GM12878 (cell line): ENCODE results near the gene SLC1A5. TPM values are rescaled to one million over a fixed set of nuclear protein-coding genes. Genes with fewer than 3 reads are reported as not detected.

Experiments
- ATAC-seq: fragments of 200-7000 bp; cut with Tn5 transposase; 3 replicates; pipeline ENCODE4 v1.9.1; 2020; ENCODE audit warnings: mild to moderate bottlenecking, moderate library complexity
- BruUV-seq: library from RNA; stranded (reverse); fragments of 400-500 nt; replicated peaks from 2 replicates; lab custom pipeline; 2021; lab: Mats Ljungman, UMichigan
- CTCF ChIA-PET: fragments of 300-600 bp; sonication (Branson Sonifier 250); formaldehyde crosslinking; extraction: SDS; loops from one replicate; lab custom pipeline; 2021; ENCODE audit warnings: inconsistent platforms; lab: Yijun Ruan, JAX
- POLR2A ChIA-PET: fragments of 350-600 bp; formaldehyde crosslinking; extraction: SDS; loops from one replicate; lab custom pipeline; 2021; ENCODE audit warnings: inconsistent platforms; lab: Charles Lee
- RAD21 ChIA-PET: fragments of 300-600 bp; sonication (Branson Sonifier 250); formaldehyde crosslinking; loops from one replicate; lab custom pipeline; 2023; ENCODE audit warnings: antibody characterized with exemption; ENCODE audit not compliant: unreplicated experiment; lab: Charles Lee
- SMC1A ChIA-PET: fragments of 300-600 bp; sonication (Branson Sonifier 250); formaldehyde crosslinking; loops from one replicate; lab custom pipeline; 2023; ENCODE audit not compliant: unreplicated experiment, uncharacterized antibody; lab: Charles Lee
- DNase-seq: peaks from one replicate; pipeline ENCODE4 v3.0.0-alpha.2; 2011; ENCODE audit warnings: low read depth, low spot score
- FAIRE-seq: peaks from 3 replicates; lab custom pipeline; 2011; peaks lifted over from hg19 to GRCh38; lab: Jason Lieb, UNC
- H2AFZ ChIP-seq: 2 replicates; pipeline ENCODE4 v1.6.0; 2011; ENCODE audit warnings: low read depth, low read length, control low read depth; ENCODE audit not compliant: control insufficient read depth
- H3K27ac ChIP-seq: 2 replicates; pipeline ENCODE4 v1.5.1; 2011; ENCODE audit warnings: control low read depth; ENCODE audit not compliant: control insufficient read depth, insufficient read depth
- H3K27me3 ChIP-seq, 2 experiments: replicated peaks in 1 of 2; 2 replicates each; pipeline versions ENCODE4 v1.6.0 to v1.6.1; 2011; ENCODE audit warnings: low read length in 1 of 2; ENCODE audit not compliant: control insufficient read depth in 2 of 2, insufficient read depth in 2 of 2
- H3K36me3 ChIP-seq, 2 experiments: 2 replicates each; pipeline ENCODE4 v1.5.1; 2011; ENCODE audit warnings: low read length in 1 of 2; ENCODE audit not compliant: control insufficient read depth in 2 of 2, insufficient read depth in 2 of 2
- H3K4me1 ChIP-seq: 2 replicates; pipeline ENCODE4 v1.6.1; 2011; ENCODE audit warnings: mild to moderate bottlenecking, low read length, moderate library complexity, mixed read lengths; ENCODE audit not compliant: control insufficient read depth, insufficient read depth
- H3K4me2 ChIP-seq: 2 replicates; pipeline ENCODE4 v1.6.0; 2011; ENCODE audit warnings: control low read depth; ENCODE audit not compliant: control insufficient read depth, insufficient read depth
- H3K4me3 ChIP-seq: fragments of 200-600 bp; sonication (generic); 2 replicates; pipeline ENCODE4 v1.5.1; 2016
- H3K79me2 ChIP-seq: 2 replicates; pipeline ENCODE4 v1.6.0; 2011; ENCODE audit warnings: low read length; ENCODE audit not compliant: control insufficient read depth, insufficient read depth
- H3K9ac ChIP-seq: 2 replicates; pipeline ENCODE4 v1.8.0; 2011; ENCODE audit warnings: low read length, control low read depth, mixed read lengths; ENCODE audit not compliant: control insufficient read depth, insufficient read depth
- H3K9me3 ChIP-seq: replicated peaks from 3 replicates; pipeline ENCODE4 v1.5.1; 2011; ENCODE audit warnings: mild to moderate bottlenecking, low read length; ENCODE audit not compliant: control insufficient read depth, insufficient read depth
- H4K20me1 ChIP-seq: 2 replicates; pipeline ENCODE4 v1.6.0; 2011; ENCODE audit not compliant: control insufficient read depth, insufficient read depth
- CEBPB ChIP-seq, 2 experiments: fragments of 150-350 bp in 1 of 2; IDR thresholded peaks; 2 replicates each; pipeline ENCODE4 v1.6.1; 2012 to 2014; ENCODE audit warnings: low read depth in 2 of 2, low read length in 2 of 2, borderline replicate concordance in 1 of 2, inconsistent platforms in 1 of 2
- CTCF ChIP-seq, 3 experiments: IDR thresholded peaks in 2 of 3; conservative IDR thresholded peaks in 1 of 3; 2 replicates each; pipeline ENCODE4 v1.5.1; 2011; ENCODE audit warnings: low read depth in 3 of 3, low read length in 3 of 3, mild to moderate bottlenecking in 3 of 3, control low read depth in 2 of 3, moderate library complexity in 2 of 3, inconsistent platforms in 1 of 3, mixed read lengths in 1 of 3; ENCODE audit not compliant: control insufficient read depth in 2 of 3, insufficient read depth in 1 of 3; ENCODE audit errors: extremely low read depth in 1 of 3
- RAD21 ChIP-seq: IDR thresholded peaks from 2 replicates; pipeline ENCODE4 v1.6.1; 2011; ENCODE audit warnings: mild to moderate bottlenecking, low read depth, low read length, moderate library complexity; ENCODE audit not compliant: insufficient read depth
- SMC3 ChIP-seq: IDR thresholded peaks from 2 replicates; pipeline ENCODE4 v1.6.1; 2011; ENCODE audit warnings: low read length, improper control_type of control experiment, borderline replicate concordance
- YY1 ChIP-seq: IDR thresholded peaks from 2 replicates; pipeline ENCODE4 v1.6.1; 2011; ENCODE audit warnings: low read depth, mild to moderate bottlenecking, low read length
- WGBS: methylation state at CpG from one replicate; pipeline ENCODE4 v1.1.6; 2016; ENCODE audit warnings: low lambda C conversion rate; ENCODE audit not compliant: insufficient replicate concordance, insufficient coverage; ENCODE audit errors: missing lambda C conversion rate; 5-methylcytosine and 5-hydroxymethylcytosine counted together
- in situ Hi-C: fragments of 300-500 bp; cut with MboI; formaldehyde crosslinking; loops from 9 replicates; pipeline ENCODE4 v1.14.3; 2018; ENCODE audit warnings: mixed read lengths
- intact Hi-C: fragments of 100-400 bp; cut with micrococcal nuclease; formaldehyde crosslinking; loops from one replicate; pipeline ENCODE4 v1.14.2; 2022; ENCODE audit not compliant: unreplicated experiment
- polyA plus RNA-seq, 11 experiments: library from polyadenylated mRNA; depleted of rRNA in 4 of 11; unstranded in 6 of 11; stranded (reverse) in 5 of 11; fragments of >200 nt; fragmentation: Nextera tagmentation in 4 of 11; fragmentation: Illumina TruSeq in 1 of 11; extraction: Ambion mirVana in 4 of 11; extraction: Trizol in 1 of 11; gene quantifications; 1 replicate in 1 of 11; 2 replicates in 10 of 11; pipeline versions ENCODE4 v1.2.1 to v1.2.3, GENCODE V29; 2011 to 2016; ENCODE audit warnings: inconsistent platforms in 2 of 11, missing spikeins in 2 of 11, low read depth in 1 of 11
- total RNA-seq, 4 experiments: library from RNA; depleted of rRNA in 3 of 4; stranded (reverse); fragments of >200 nt in 3 of 4; fragmentation: Illumina TruSeq in 1 of 4; extraction: Trizol in 1 of 4; gene quantifications; 2 replicates each; pipeline versions ENCODE4 v1.2.1 to v1.2.3, GENCODE V29; 2013 to 2021

The SLC1A5 gene
- total and polyA plus RNA-seq, 10 of the 15 experiments (the other 5 are each of a cell fraction or from before 2014, with no cell fraction given): 9.1 to 129 (median 60.9) TPM

GRCh38 chr19:46748325-46749109, 39.9 kb downstream of the SLC1A5 start:
- FAIRE-seq (no peak), DNase-seq (no peak), ATAC-seq (peak; percentile 45)
- no peak overlapping the region for H3K27ac ChIP-seq
- H3K9ac ChIP-seq: no peak overlapping the region
- no TSS peak for BruUV-seq
- H3K4me1 ChIP-seq: peaks cover 12% of the 10 kb centered on the region
- ChIA-PET POLR2A (interaction anchor here (0.6 kb wide), 1 partner anchor 112 kb away, joined by 4 read pairs; no protein-coding TSS in a partner anchor), SMC1A (no interaction called here), RAD21 (interaction anchor here (0.8 to 1.0 kb wide), 2 partner anchors 43 to 45 kb away, joined by 3 to 4 read pairs; no protein-coding TSS in a partner anchor), CTCF (interaction anchor here (0.5 to 8.9 kb wide), 17 partner anchors 9 to 265 kb away, joined by 3 to 134 read pairs (median 4); partner anchors contain the start of genes DACT3 and SLC1A5)
- no peak overlapping the region for H2AFZ ChIP-seq
- H3K4me2 ChIP-seq: no peak overlapping the region
- 61% methylated on average over 21 of the region's 21 CpGs for WGBS
- in situ Hi-C loops (no loop called here), intact Hi-C loops (no loop called here)
- H3K36me3 ChIP-seq: no peaks in the 10 kb centered on the region
- H3K79me2 ChIP-seq: peaks cover 33% of the 10 kb centered on the region
- no peak overlapping the region for H3K4me3 ChIP-seq
- TF ChIP-seq CEBPB (IDR thresholded peaks at IDR 0.05; ENCODE audit: borderline replicate concordance in 1 of 2, low read depth in 2 of 2, low read length in 2 of 2): no peak
- peak; percentile 36; the same call in 1 of the 2 replicates for TF ChIP-seq SMC3
- TF ChIP-seq YY1: peak; percentile 58; the same call in 1 of the 2 replicates
- TF ChIP-seq RAD21: peak; percentile 37
- peak; percentile 55 to 85 (median 77) for TF ChIP-seq CTCF (IDR thresholded peaks at IDR 0.05 in 2 of 3, conservative IDR thresholded peaks at IDR 0.05 in 1 of 3; ENCODE audit: control insufficient read depth in 2 of 3, extremely low read depth in 1 of 3, insufficient read depth in 1 of 3, low read depth in 3 of 3, low read length in 3 of 3)
- no peaks in the 10 kb centered on the region for H3K27me3 ChIP-seq
- H4K20me1 ChIP-seq: no peaks in the 10 kb centered on the region; the same call in 1 of the 2 replicates
- no peaks in the 10 kb centered on the region for H3K9me3 ChIP-seq
